GM19043 (cell line): ENCODE measurements around the gene ST14.
A peak's percentile ranks its signal among the peaks of the same experiment; 100 is the strongest.

Experiments used
- ATAC-seq: cut with Tn5 transposase; IDR thresholded peaks from one replicate; pipeline ENCODE4 v1.9.1; 2021; ENCODE audit warnings: low read depth; ENCODE audit not compliant: unreplicated experiment

Gene ST14

DNA sequence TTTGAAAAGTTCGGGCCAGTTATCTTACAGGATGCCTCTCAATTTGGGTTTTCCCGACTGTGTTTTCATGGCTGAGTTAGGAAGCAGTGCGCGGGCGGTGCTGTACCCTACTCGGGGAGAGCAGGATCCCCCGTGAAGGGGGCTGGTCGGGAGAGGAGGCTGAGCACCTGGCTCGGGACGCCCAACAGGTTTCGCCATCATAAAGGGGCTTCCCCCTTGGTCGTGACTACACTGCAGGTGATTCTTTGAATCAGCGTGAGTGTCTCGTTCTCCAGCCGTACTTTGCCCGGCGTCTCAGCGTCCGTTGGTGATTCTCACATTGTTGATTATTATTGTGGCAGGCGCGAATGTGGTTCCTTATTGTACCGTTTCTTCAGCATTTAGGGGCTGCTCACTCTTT lies 46.6 kb downstream of the ST14 start:
- ATAC-seq: no peak

DNA sequence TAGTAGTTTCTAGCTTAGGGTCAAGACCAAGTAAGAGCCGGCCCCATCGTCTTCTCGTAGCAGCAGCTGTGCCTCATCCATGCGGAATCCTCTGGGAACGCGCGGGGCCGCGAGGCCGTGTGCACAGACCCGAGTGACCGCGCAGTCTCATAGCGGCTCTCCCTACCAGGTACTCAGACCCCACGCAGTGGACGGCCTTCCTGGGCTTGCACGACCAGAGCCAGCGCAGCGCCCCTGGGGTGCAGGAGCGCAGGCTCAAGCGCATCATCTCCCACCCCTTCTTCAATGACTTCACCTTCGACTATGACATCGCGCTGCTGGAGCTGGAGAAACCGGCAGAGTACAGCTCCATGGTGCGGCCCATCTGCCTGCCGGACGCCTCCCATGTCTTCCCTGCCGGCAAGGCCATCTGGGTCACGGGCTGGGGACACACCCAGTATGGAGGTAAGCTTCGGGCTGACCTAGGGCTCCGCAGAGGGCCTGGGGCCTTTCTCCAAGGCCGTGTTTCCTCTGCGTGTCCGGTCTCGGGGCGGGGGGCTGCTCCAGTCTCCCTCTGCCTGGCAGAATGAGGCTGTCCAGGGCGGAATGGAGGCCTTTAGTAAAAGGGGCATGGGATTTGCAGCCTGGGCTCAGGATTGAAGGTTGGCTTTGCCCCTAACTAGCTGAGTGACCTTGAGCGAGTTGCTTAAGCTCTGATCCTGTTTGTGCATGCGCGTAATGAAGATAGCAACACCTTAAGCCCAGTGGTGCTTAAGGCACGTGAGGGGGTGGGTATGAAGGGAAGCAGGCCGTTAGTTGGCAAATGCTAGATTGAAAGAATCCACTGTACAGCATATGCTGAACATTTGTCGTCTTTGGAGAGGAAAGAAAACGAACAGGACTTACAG lies 48.9 kb downstream of the ST14 start:
- ATAC-seq: no peak

DNA sequence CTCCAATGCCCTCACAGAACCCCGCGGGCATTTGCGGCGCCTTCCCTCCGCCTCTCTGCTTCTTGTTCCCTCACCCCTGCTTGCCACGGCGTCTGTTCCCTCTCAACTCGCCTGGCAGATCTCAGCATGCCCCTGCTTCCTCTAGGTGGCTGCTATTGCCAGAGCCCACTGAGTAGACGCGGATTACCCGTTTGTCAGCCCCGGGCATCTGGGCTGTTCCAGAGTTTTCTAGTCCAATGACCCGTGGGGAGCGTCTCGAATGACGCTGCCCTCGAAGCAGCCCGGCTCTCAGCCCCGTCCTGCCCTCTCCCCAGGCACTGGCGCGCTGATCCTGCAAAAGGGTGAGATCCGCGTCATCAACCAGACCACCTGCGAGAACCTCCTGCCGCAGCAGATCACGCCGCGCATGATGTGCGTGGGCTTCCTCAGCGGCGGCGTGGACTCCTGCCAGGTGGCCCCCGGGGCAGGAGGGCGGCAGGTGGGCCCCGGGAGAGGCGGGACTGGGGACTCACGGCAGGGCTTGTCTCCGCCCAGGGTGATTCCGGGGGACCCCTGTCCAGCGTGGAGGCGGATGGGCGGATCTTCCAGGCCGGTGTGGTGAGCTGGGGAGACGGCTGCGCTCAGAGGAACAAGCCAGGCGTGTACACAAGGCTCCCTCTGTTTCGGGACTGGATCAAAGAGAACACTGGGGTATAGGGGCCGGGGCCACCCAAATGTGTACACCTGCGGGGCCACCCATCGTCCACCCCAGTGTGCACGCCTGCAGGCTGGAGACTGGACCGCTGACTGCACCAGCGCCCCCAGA lies 49.7 kb downstream of the ST14 start:
- ATAC-seq: no peak

DNA sequence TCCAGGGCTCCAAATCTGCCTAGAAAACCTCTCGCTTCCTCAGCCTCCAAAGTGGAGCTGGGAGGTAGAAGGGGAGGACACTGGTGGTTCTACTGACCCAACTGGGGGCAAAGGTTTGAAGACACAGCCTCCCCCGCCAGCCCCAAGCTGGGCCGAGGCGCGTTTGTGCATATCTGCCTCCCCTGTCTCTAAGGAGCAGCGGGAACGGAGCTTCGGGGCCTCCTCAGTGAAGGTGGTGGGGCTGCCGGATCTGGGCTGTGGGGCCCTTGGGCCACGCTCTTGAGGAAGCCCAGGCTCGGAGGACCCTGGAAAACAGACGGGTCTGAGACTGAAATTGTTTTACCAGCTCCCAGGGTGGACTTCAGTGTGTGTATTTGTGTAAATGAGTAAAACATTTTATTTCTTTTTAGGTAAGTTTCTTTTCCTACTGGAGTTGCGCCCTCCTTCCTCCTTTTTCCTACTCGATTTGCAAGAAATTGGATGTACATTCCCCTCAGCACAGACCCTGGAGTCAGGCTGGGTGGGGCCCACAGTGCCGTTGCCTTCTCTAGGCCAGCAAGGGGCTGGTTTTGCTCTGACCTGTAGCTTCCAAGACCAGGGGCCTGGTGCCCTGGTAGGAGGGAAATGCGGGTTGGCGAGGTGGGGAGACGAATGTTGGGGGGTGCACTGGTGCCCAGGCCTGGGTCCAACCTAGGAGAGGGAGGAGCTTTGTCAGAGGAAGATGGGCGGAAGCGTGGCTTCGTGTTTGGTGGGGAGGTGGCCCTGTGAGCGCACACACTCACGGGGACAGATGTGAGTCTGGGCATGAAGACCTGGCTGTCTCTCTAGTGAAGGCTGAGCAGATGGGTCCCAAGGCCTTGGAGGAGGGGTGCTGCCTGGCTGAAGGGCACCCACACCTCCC lies 50.6 kb downstream of the ST14 start:
- no peak for ATAC-seq

DNA sequence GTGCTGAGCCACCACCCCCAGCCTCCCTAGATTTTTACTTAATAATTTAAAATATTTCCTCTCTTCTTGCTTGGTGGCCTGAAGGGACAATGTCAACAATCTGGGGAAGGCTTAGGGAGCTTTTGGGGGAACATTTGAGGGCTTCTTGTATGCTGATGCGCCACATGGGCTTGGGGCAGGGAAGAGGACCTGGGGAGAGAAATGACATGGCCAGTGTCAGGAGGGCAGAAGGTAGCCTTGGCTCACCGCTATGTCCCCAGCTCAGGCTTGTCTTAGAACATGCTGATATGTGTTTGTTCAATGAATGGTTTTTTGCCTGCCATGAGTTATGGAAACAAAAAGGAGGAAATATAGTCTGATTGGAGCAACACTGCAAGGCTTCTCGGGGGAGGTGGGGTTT lies 51.6 kb downstream of the ST14 start:
- ATAC-seq: no peak

DNA sequence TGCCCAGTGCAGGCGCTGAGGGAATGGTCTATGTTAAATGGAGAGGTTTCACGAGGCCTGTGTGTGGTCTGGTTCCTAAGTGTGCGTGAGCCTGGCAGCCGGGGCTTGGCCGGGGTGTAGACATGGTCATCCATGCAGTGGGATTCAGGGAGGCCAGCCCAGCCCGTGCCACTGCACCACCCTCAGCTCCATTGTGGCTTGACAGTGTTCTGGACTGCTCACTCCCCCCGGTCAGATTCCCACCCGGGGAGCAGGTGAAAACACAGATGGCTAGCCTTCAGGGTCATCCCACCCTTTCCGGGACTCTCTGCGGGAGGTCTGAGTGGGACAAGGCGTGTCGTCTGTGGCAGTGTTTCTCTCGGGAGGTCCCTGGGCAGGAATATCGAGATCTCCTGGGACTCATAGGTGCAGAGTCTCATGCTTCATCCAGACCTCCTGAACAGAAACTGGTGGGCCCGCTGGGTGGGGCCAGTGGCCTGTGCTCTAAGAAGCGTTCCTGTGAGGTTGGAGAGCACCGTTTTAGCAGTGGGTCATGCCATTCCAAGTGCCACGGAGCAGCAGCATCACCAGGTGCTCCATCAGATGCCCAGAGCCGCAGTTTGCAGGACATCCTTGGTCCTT lies 52.3 kb downstream of the ST14 start:
- no peak for ATAC-seq

DNA sequence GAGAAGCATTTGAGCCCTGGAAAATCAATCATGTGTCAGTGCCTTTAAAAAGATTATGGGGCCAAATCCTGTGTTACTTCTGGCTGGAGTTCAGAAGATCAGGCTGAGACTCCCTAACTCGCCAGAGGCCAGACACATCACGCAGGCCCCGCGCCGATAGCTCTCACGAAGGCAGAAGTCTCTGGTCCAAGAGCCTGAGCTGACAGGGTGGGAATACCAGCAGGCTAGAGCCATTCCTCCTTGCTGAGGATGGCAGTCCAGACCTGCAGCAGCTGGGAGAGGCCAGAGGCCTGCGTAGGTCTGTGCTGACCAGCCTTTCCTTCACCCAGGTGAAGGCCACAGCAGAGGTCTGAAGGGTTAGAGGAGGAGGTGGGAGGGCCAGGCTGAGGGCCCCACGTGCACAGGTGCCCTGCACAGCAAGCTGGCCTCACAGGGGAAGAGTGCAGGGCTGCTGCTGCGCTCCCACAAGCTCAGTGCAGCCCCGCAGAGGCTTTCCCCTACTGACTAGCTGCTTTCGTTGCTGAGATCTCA lies 52.9 kb downstream of the ST14 start:
- ATAC-seq: no peak

DNA sequence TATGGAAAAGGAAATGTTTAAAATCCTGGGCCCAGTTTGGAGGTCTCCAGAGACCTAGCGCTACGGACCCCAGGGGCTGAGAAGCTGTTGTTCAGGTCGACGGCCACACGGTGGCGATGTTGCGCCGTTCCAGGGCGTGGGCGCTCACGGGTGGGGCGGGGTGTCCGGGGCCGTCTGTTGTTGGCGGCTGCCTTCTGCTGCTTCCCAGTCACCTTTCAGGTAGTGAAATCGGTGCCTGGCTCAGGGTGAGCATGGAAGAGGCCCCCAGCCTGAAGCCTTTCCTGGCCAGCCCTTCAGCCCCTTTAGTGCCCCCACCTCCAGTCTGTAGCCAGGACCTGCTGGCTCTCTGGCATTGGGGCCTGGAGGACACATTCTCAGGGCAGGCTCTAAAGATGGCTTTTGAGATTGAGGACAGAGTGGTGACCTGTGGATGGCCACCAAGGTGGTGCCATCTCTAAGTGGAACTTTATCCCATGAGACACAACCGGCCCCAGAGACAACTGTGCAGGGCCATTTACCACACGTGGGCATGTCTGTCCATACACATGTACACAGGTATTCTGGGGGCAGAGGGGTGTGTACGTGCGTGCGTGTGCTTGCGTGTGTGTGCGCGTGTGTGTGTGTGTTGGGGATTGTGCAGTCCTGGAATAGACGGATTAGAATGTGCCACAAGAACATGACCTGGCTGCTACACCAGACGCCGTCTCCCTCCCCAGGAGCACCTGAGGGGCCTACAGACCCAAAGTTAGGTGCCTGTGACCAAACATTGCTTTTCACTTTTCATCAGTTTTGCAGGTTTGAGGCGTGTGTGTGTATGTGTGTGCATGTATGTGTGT lies 53.8 kb downstream of the ST14 start:
- peak; percentile 86 for ATAC-seq

DNA sequence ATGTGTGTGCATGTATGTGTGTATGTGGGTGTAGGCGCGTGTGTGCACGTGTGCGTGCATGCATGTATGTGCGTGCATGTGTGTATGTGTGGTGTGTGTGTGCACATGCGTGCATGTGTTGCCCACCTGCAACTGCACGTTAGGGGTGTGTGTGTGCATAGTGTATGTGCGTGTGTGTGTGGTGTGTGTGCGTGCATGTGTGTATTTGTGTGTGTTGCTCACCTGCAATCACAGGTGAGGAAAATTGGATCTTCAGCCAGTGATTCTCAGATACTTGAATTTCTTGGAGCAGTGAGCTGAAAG lies 54.3 kb downstream of the ST14 start:
- no peak for ATAC-seq

DNA sequence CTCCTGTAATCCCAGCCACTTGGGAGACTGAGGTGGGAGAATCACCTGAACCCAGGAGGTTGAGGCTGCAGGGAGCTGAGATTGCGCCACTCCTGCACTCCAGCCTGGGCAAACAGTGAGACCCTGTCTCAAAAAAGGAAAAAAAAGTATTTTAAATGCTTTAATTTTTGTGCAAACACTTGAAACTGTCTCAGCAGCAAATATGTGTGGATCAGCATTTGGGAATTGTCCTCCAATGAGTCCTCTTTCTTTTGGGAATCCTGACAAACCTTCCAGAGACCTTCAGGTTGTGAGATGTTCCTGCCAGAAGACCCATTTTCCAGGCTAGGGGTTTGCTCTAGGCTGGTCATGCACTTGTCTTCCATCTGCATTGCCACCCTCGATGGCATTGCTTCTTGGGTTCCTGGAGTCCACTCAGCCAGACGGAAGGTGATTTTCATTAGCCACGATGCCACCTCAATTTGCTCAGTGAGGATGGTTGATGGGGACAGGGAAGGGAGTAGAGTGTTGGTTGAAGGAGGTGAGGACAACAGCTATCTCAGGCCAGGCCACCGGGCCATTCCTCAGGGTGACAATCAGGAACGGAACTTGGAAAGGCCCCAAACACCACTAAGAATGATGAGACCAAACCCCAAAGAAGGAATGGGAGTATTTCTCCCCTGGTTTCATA lies 55.4 kb downstream of the ST14 start:
- ATAC-seq: no peak

DNA sequence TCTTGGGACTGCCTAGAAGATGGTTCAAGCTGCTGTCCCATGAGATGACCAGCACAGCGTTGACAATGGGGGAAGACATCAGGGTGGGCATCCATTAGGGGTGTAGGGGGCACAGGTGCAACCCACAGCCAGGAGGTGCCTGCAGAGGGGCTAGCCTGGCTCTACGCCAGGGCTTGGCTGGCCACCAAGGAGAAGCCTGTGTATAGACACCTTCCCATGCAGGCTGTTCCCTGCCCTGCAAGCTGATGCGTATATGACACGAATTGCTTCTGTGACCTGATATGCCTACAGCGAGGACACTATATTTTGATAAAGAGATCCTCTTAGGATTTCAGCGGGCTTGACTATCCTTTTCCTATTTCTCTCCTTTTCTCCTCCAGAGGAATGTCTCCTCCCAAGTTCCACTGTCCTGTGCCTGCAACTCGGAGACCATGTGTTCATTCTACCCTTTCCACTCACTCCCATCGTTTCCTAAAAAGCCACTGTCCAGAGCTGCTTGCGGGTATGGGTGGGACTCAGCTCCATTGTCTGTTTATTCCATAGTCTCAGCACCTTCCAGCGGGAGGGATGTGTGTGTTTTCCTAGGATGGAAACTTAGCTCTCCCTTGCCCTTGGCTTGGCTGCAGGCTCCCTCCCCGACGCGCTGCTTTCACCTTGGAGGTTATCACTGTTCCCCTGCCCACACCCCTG lies 56.1 kb downstream of the ST14 start:
- no peak for ATAC-seq

DNA sequence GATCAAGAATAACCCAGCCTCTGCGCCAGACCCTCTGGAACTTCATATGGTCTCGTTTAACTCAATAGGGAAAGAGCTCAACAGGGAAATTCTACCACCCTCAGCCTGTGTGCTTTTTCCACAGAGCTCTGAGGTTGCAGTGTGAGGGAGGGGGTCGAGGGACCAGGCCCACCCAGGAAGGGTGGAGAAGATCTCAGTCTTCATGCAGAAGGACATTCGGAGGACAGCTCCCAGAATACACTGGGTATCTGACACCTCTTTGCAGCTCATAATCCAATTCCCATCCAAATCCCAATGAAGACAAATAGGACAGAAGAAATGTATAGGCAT lies 56.6 kb downstream of the ST14 start:
- no peak for ATAC-seq

DNA sequence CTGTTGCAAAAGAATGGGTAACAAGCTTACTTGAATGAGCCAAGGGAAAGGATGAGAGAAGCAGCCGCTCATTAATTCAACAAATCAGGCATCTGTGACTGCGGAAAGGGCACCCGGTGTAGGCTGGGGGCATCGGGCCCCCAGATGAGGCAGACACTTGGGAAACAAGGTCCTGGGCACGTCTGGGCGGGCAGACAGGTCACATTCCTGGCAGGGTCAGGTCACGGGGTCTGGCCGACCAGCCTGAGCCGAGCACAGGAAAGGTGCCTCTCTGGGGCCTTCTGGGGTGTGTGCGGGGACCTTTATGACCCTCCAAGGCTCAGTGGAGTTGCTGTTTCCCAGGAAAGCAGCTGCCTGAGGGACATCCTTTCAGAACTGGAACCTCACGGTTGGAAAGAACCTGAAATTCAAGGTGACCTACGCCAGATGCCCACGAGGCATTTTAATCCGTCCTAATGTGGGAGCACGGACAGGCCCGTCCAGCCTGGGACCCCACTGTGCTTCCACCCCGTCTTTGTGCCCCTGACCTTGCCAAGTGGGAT lies 57.1 kb downstream of the ST14 start:
- no peak for ATAC-seq

DNA sequence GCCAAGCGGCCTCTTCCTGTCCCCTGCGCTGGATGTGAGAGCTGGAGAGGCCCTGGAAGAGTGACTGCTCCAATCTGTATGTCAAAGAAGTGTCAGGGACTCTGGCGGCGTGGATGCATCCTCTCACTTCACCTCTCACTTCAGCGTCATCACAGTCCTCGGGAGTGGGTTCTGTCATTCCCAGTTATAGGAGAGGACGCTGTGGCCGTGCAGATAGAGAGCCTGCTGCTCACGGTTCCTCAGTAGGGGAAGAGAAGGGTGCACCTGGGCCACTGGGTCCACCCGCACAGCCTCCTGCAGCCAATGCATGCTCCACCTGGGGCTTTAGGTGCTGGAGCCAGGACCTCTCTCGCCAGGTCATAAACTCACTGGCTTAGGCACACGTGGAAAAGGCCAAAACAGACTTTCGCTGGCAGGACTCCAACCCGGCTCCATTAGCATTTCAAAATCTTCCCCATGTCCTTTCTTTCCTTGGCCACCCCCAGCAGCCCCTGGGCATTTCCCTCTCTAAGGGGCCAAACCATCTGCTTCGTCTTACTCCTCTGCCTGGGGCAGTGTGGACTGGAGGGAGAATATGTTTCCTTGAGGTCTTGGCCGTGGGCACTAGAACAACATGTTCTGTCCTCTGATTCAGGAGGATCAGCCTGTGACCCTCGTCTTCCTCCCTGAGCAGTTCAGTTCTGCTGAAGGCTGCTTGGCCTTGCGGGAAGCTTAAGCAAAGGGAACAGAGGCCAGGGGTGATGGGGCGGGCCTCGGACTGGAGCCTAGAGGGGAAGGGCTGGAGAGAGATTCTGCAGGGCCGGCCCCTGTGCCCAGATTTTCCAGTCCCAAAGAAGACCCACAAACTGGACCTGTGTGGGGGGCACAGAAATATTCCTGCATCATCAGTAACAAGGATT lies 57.8 kb downstream of the ST14 start:
- no peak for ATAC-seq

DNA sequence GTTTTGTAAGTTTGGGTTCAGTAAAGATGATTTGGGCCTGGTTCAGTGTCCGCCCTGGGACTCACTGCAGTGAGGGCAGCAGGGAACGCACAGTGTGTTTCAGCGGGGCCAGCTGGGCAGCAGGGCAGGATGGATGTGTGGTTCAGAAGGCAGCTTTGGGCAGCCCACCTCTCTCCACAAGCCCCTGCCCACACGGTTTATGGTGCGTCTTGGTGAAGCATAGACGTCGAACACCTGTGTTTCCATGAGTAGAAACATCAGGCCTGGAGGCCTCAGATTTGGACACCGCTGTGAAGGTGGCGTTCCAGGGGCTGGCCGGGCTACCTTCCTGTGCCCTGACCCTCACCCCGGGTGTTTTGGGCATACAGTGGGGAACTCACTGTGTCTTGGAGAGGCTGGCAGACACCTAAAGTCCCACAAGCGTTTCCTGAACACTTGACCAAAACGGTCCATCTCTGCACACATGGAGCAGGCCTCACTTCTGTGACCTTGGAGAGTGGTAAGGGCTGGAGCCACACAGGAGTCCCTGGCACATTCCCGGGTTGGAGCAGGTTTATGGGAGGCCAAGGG lies 59.0 kb downstream of the ST14 start:
- ATAC-seq: no peak

DNA sequence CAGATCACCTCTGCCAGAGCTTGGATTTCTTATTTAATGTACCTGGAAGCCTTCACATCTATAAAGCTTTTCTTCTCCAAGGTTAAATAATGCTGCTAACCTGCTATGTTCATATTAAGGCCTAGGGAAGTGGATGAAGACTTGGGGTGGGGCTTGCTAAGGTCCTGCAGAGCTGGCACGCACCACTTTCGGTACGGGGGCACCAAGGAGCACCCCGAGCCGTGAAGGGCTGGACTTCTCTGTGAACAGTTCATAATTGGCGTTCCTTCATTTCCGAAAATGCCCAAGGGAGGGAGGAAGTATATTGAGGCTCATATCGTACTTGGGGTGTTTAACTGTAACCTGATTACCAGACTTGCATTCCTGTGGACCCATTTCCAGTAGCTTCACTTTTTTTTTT lies 59.6 kb downstream of the ST14 start:
- no peak for ATAC-seq
